Adrenal gland (tissue), 12 donors: Measurements from ENCODE around the gene TRMT61A. TPM values are rescaled to one million over a fixed set of nuclear protein-coding genes. Genes with fewer than 3 reads are reported as not detected.
A peak's percentile ranks its signal among the peaks of the same experiment; 100 is the strongest.

Experiments
- DNase-seq, 7 donors: peaks; one replicate each; pipeline ENCODE4 v3.0.0-alpha.2; 2019 to 2020
- H3K27ac ChIP-seq, 5 donors: fragments of 200-600 bp; sonication (generic) in 4 of 5; 1 replicate in 3 of 5; 2 replicates in 2 of 5; pipeline versions ENCODE4 v1.5.1 to v1.8.0; 2016 to 2020; ENCODE audit warnings: mild to moderate bottlenecking in 1 of 5
- H3K27me3 ChIP-seq: fragments of 200-600 bp; 2 replicates; pipeline ENCODE4 v1.8.0; 2021
- H3K36me3 ChIP-seq, 2 donors: fragments of 200-600 bp; replicated peaks in 1 of 2; 1 replicate in 1 of 2; 2 replicates in 1 of 2; pipeline versions ENCODE4 v1.5.1 to v1.8.0; 2018 to 2022
- H3K4me1 ChIP-seq, 2 donors: fragments of 200-600 bp; replicated peaks in 1 of 2; 1 replicate in 1 of 2; 2 replicates in 1 of 2; pipeline versions ENCODE4 v1.5.1 to v1.8.0; 2018 to 2021
- H3K4me3 ChIP-seq, 4 donors: fragments of 200-600 bp; sonication (generic) in 3 of 4; one replicate each; pipeline ENCODE4 v1.5.1; 2016 to 2018
- H3K9me3 ChIP-seq, 3 donors: fragments of 200-600 bp; sonication (generic) in 1 of 3; replicated peaks in 1 of 3; 1 replicate in 2 of 3; 2 replicates in 1 of 3; pipeline versions ENCODE4 v1.5.1 to v1.8.0; 2016 to 2021
- POLR2A ChIP-seq, 2 donors: fragments of 450-650 bp; IDR thresholded peaks; one replicate each; pipeline ENCODE4 v1.6.1; 2017; ENCODE audit warnings: antibody characterized with exemption in 2 of 2, mild to moderate bottlenecking in 2 of 2, moderate library complexity in 1 of 2
- WGBS, 4 donors: extraction: QIAGEN DNeasy Blood & Tissue Kit in 2 of 4; methylation state at CpG; one replicate each; pipeline versions ENCODE4 v1.1.5 to v1.1.7; 2013 to 2017; 5-methylcytosine and 5-hydroxymethylcytosine counted together
- intact Hi-C, 2 donors: fragments of 100-400 bp; cut with DNase I; formaldehyde crosslinking; loops; one replicate each; pipeline versions ENCODE4 v1.14.1 to v1.15.0; 2022 to 2023
- polyA plus RNA-seq, 3 donors: library from polyadenylated mRNA; stranded (reverse); fragments of 200-250 nt in 2 of 3; fragments of 350-450 nt in 1 of 3; fragmentation: Illumina TruSeq in 1 of 3; extraction: RNeasy Lipid Tissue Mini Kit (QIAGEN cat#74804) in 1 of 3; gene quantifications; one replicate each; pipeline ENCODE4 v1.2.3, GENCODE V29; 2013 to 2014
- total RNA-seq, 9 donors: library from RNA; depleted of rRNA in 4 of 9; stranded (reverse); fragments of >200 nt in 4 of 9; fragments of 120-200 nt in 1 of 9; fragmentation: NEBNext Ultra II Directional in 1 of 9; extraction: Animal tissue kit (Norgen Biotek cat#: 25700) in 1 of 9; gene quantifications; one replicate each; pipeline versions ENCODE4 v1.1.0 to v1.2.4, GENCODE V29; 2013 to 2023
- TF ChIP-seq, protein P1 (sequence below), 6 experiments: fragments of 450-650 bp in 4 of 6; fragments of 200-600 bp in 2 of 6; sonication (generic) in 1 of 6; IDR thresholded peaks; 1 replicate in 5 of 6; 2 replicates in 1 of 6; pipeline versions ENCODE4 v1.5.1 to v1.8.0; 2016 to 2021; ENCODE audit warnings: antibody characterized with exemption in 6 of 6, mild to moderate bottlenecking in 2 of 6, moderate library complexity in 1 of 6
- donor health status: healthy with polysubstance abuse.
- donor health status: Bipolar disorder and iron deficiency.
- donor health status: DM: yes; HTN: yes; CAD: no.
- donor health status: DM: no; HTN: no; CAD: no.
- donor health status: DM: no; HTN: no; CAD: no.
- donor health status: DM: yes; HTN: yes; CAD: no.

TRMT61A gene
- total and polyA plus RNA-seq, 12 donors: 2.5 to 26.0 (median 13.5) TPM

DNA sequence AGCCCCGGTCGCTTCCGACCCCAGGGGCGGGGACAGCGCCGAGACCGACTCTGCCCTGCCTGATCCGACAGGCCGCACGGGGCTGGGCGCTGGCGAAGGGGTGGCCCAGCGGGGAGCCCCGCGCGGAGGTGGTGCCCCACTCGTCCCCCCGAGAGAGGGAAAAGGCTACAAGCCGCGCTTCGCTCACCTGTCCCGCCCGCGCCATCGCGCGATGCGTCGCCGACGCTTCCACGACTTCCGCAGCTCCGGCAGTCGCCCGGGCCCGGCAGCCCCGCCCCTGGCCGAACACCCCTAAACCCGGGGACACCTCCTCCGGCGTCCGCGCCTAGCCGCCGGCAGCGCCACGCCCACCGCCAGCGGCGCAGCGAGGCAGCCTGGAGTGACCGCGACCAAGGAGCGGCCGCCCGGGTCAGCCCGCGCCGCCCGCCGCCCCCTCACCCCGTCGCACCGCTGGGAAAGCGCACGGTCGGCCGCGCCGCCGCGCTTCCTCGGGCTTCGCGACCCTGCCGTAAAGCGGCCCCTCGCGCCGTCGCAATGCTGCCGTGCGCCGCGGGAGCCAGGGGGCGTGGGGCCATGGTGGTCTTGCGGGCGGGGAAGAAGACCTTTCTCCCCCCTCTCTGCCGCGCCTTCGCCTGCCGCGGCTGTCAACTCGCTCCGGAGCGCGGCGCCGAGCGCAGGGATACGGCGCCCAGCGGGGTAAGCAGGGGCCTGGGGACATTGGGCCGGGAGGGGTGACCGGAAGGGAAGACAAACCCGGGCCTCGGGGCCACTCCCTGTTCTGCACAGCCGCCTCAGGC, 33.6 kb downstream of the TRMT61A start, which contains the start of the genes BAG5 and COA8:
Gene BAG5, minus strand, starts transcription at position 229 of the 797 bp plus-strand sequence. CDS start 1,493 bp downstream, outside the sequence.
Gene COA8, plus strand, starts transcription at position 532 of the 797 bp plus-strand sequence. Its CDS starts 42 bp downstream, at position 574.
- no peaks in the 10 kb centered on the region for H3K27me3 ChIP-seq
- no peaks in the 10 kb centered on the region for H3K9me3 ChIP-seq
- H3K27ac ChIP-seq: peak within 1 kb of the TSS; percentile 37 to 97 (median 94)
- peak within 1 kb of the TSS; percentile 30 to 91 (median 87) for H3K4me3 ChIP-seq
- peaks cover 18 to 50% of the 10 kb centered on the region in 2 donors for H3K4me1 ChIP-seq
- intact Hi-C loops: no loop called here
- TF ChIP-seq, protein P1, sequence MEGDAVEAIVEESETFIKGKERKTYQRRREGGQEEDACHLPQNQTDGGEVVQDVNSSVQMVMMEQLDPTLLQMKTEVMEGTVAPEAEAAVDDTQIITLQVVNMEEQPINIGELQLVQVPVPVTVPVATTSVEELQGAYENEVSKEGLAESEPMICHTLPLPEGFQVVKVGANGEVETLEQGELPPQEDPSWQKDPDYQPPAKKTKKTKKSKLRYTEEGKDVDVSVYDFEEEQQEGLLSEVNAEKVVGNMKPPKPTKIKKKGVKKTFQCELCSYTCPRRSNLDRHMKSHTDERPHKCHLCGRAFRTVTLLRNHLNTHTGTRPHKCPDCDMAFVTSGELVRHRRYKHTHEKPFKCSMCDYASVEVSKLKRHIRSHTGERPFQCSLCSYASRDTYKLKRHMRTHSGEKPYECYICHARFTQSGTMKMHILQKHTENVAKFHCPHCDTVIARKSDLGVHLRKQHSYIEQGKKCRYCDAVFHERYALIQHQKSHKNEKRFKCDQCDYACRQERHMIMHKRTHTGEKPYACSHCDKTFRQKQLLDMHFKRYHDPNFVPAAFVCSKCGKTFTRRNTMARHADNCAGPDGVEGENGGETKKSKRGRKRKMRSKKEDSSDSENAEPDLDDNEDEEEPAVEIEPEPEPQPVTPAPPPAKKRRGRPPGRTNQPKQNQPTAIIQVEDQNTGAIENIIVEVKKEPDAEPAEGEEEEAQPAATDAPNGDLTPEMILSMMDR (IDR thresholded peaks at IDR 0.05): peak in 1 of 6 experiments; percentile 32
- TF ChIP-seq POLR2A (IDR thresholded peaks at IDR 0.05): peak; percentile 60 to 70
- 0% methylated on average over 60 to 109 of the region's 109 CpGs; no CpG with 5 or more reads in 2 of the 4 donors for WGBS, 4 donors
- peaks cover 0 to 23% of the 10 kb centered on the region in 2 donors for H3K36me3 ChIP-seq
- DNase-seq: peak; percentile 78 to 85 (median 82)

- no peaks in the 10 kb centered on the region for H3K27me3 ChIP-seq
- 1 to 2% (median 1%) methylated on average over 18 to 22 of the region's 22 CpGs for WGBS, 4 donors
- intact Hi-C loops: no loop called here
- peaks cover 18 to 49% of the 10 kb centered on the region in 2 donors for H3K4me1 ChIP-seq
- no peak for DNase-seq
- H3K9me3 ChIP-seq: no peaks in the 10 kb centered on the region
- peaks cover 0 to 19% of the 10 kb centered on the region in 2 donors for H3K36me3 ChIP-seq
- peak overlapping the region; percentile 9 to 91 (median 87) for H3K4me3 ChIP-seq
- peak overlapping the region; percentile 37 to 97 (median 94) for H3K27ac ChIP-seq
- TF ChIP-seq POLR2A (IDR thresholded peaks at IDR 0.05): no peak
- TF ChIP-seq, protein P1 (IDR thresholded peaks at IDR 0.05): no peak
Measured at GRCh38 chr14:103563226-103563620, 34.2 kb downstream of the TRMT61A start.

DNA sequence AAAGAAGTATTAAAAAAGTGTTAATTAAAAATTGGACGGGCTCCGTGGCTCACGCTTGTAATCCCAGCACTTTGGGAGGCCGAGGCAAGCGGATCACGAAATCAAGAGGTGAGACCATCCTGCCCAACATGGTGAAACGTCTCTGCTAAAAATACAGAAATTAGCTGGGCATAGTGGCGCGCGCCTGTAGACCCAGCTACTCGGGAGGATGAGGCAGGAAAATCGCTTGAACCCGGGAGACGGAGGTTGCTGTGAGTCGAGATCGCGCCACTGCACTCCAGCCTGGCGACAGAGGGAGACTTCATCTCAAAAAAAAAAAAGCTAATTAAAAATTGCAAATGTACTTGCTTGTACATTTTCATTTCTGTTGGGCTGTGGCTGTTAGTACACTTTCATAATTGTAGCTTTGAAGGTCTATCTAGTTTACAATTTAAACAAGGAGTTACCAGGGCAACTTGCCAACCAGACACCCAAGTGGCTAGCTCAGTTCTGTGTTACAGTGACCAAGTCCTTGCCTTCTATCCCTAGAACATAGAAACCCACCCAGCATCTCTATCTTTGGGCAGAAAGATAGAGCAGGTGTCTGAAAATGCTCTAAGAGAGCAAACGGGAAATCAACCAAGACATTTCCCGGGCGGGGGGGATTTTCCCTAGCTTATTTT, 35.0 kb downstream of the TRMT61A start:
- peak overlapping the region in 2 of 4 donors; percentile 87 for H3K4me3 ChIP-seq
- TF ChIP-seq POLR2A (IDR thresholded peaks at IDR 0.05): no peak
- TF ChIP-seq, protein P1 (IDR thresholded peaks at IDR 0.05): no peak
- intact Hi-C loops: no loop called here
- WGBS, 4 donors: 68 to 76% (median 72%) methylated on average over 21 of the region's 21 CpGs
- no peaks in the 10 kb centered on the region for H3K27me3 ChIP-seq
- peaks cover 18 to 42% of the 10 kb centered on the region in 2 donors for H3K4me1 ChIP-seq
- DNase-seq: no peak
- H3K27ac ChIP-seq: no peak overlapping the region
- H3K36me3 ChIP-seq: peaks cover 0 to 11% of the 10 kb centered on the region in 2 donors
- H3K9me3 ChIP-seq: no peaks in the 10 kb centered on the region

DNA sequence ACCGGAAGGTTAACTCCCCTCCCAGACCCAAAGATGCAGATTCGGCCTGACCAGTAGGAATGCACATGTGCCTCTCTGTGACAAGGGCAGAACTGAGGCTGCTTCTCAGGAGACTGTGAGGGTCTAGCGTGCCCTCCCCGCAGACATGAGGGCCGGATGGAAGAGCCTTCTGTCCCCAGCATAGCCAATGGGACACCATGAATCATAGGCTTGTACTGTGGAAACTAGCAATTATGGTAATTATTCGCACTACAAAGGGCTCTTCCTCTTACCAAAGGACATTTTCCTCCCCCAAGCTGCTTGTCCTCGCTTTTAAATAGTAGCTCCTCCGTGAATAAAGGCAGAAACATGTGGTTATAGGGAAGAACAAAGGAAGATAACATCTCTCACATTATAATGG, 40.0 kb downstream of the TRMT61A start:
- DNase-seq: no peak
- H3K9me3 ChIP-seq: no peaks in the 10 kb centered on the region
- H3K27ac ChIP-seq: no peak overlapping the region
- no peak overlapping the region for H3K4me3 ChIP-seq
- H3K4me1 ChIP-seq: peaks cover 3 to 8% of the 10 kb centered on the region in 2 donors
- no peaks in the 10 kb centered on the region for H3K27me3 ChIP-seq
- TF ChIP-seq, protein P1 (IDR thresholded peaks at IDR 0.05): no peak
- TF ChIP-seq POLR2A (IDR thresholded peaks at IDR 0.05): no peak
- H3K36me3 ChIP-seq: peaks cover 0 to 10% of the 10 kb centered on the region in 2 donors
- intact Hi-C loops: no loop called here
- WGBS, 4 donors: 69 to 93% (median 84%) methylated on average over 5 to 8 of the region's 8 CpGs
